Posterior cingulate gyrus (tissue), 11 donors: Measurements from ENCODE around the gene ANGEL1.

Experiments
- DNase-seq, 10 donors: peaks; one replicate each; pipeline versions ENCODE4 v3.0.0 to v3.0.0-alpha.2; 2020 to 2021; ENCODE audit warnings: mixed read lengths in 3 of 10
- intact Hi-C: fragments of 100-400 bp; cut with DNase I; formaldehyde crosslinking; loops from one replicate; pipeline ENCODE4 v1.15.1; 2023

Gene ANGEL1

DNA sequence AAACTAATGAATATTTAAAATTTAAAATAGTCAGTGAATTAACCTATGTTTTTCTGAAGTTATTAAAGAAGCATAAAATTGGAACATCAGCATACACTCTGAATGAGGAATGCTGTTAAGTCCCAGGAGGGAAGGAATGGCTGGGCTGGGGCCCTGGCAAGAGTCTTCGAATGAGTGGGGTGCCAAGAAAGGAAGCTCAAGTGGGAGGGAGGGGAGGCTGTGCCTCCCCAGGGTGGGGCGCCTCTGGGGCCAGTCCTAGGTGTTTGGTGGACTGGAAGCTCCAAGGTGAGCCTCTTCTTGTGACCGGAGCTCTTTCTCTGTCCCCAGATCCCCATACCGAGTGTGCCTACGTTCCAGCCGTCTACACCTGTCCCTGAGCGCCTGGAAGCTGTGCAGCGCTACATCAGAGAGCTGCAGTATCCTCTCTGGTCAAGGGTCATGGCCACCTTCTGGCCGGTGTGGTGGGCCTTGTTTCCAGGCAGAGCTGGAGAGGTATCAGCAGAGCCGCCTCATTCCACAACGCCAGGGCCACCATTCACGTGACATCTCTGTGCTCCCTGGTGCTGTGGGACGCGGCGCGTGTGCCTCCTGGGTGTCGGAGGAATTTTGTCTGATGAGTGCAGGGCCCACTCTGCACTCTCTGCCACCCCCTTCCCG, 42.9 kb downstream of the ANGEL1 start:
- intact Hi-C loops, result no loop called here
- peak in 1 of 10 donors; percentile 57 for DNase-seq

DNA sequence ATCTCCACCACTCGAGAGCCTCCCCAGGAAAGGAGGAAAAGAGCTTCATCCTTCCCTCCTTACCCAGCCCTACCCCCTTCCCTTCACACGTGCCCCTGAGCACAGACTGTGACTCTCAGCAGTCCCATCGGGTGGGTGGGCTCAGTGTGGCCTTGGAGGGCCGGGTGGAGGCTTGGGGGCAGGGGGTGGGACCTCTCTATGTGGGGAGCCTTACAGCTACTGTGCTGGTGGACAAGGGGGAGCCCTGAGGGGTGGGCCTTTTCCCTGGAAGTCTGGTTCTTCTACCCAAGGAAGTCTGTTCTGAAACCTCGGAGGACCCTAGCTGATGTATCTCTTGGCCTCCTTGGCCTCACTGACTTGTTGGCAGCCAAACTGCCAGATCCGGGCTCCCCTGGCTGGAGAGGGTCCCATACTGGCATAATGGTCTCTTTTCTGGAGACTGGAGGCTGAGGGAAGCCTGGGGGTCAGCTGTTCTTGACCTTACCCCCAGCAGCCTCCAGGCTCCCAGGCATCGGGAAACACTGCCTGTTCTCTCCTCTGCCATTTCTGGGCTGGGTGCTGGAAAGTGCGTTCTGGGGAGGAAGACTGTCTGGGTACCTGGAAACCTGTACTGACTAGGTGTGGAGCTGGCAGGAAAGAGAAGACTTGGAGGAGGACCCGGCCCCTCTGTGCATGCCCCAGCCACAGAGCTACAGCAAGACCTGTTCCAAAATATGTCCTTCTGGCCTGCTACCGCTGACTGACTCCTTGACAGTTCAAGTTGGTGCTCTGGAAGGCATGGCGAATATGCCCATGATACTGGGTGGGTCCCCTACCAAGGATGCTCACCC, 43.8 kb downstream of the ANGEL1 start:
- peak in 1 of 10 donors; percentile 74 for DNase-seq
- intact Hi-C loops, result no loop called here

DNA sequence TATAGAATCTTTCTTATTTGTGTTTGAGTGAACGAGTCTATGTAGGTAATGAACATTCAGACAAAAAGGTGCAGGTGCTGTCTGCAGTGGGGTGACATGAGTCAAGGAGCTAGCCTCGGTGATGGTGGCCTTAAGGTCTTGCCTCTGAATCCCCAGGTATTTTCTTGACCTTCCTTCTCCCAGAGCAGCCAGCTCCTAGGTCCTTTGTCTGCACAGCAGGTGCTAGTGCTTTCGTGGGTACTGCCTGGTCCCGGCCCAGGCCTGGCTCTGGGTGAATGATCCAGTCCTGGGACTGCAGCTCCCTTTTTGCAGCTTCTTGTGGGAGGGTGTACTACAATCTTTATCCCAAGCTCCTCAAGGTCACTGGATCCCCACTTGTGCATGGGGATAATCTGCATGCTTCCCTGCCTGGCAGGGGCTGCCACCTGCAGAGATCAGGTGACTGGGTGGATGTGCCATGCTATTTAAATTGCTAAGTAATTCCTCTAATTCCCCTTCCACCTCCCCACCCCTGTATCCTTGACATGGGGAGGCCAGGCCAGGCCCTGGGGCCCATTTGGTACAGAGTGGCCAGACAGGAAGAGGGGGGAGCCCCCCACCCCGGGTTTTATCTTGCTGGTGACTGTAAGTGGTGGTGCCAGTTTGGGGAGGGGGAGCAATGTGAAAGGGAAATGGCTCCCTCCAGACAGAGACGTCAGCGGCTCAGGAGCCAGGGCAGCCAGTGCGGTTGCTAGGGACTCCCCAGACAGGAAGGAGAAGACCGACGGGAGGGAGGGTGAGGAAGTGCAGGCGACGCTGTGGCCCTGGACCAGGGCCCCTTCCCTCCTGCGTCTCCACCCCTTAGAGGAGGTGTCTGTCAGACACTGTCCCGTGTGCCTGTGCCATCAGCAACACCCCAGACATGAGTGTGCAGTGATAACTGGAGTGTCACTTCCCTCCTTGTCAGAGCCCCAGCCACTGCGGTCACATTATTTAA, 44.7 kb downstream of the ANGEL1 start:
- DNase-seq, result peak in 4 of 10 donors; percentile 36 to 90 (median 82)
- intact Hi-C loops, result no loop called here

DNA sequence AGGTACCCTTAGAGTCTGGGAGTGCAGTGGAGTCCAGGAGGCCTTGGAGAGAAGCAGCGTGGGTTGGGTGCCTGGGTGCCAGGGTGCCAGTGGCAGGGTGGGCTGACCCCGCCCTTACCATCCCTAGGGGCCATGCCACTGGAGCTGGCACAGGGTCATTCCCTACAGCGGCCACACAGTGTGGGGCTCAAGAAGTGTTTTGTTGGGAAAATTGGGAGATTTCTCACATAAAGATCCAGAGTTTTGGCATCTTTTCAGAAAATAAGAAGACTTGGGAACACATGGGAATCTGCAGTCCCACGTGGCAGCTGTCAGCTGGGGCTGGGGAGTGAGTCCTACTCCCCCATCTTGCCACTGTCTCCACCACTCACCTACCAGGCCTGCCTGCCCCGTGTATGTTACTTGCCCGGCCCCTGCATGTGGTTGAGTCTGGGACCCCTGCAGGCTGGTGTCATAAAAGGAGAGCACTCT, 47.2 kb downstream of the ANGEL1 start:
- peak in 2 of 10 donors; percentile 75 for DNase-seq
- intact Hi-C loops, result loop anchor here (1.0 kb wide), 1 partner anchor 47 kb away; the partner anchor contains the start of gene ANGEL1

DNA sequence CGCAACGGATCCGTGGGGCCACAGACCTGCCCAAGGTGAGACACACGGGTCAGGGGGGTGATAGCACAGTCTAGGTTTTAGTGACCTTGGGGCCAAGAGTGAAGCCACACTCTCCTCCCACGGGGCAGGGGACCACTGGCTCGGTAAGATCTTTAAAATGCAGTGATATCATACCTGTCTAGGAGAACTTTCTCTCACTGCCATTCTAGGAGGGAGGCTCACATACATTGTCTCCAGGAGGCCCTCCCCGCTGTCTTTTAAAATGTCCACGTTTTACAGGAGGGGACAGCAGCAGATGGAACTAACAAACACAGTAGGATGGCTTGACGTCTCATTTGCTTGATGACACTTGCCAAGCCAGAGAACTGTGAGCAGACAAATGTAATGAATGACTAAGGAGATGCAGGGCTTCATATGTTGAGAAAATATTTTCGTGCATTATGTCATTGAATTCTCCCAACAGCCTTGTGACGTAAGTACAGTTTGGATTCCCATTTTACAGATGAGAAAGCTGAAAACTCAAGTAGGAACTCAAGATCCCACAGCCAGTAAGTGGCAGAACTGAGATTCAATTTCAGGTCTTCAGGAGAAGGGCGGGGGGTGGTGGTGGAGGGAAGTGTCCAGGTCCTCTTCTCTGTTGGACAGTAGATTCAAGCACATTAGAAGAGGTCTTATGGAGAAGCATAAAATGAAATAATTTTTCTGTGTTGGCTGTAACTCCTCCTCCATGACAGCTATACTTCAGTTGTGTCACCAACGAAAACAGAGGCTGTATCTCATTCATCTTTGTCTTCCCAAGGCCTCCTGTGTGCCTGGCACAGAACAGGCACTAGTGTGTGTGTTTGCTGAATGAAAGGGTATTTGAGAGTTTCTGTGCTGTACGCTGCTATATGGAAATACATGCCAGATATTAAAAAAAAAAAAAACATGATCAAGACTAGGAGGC, 49.3 kb downstream of the ANGEL1 start:
- peak in 2 of 10 donors; percentile 22 to 89 for DNase-seq
- intact Hi-C loops, result no loop called here

DNA sequence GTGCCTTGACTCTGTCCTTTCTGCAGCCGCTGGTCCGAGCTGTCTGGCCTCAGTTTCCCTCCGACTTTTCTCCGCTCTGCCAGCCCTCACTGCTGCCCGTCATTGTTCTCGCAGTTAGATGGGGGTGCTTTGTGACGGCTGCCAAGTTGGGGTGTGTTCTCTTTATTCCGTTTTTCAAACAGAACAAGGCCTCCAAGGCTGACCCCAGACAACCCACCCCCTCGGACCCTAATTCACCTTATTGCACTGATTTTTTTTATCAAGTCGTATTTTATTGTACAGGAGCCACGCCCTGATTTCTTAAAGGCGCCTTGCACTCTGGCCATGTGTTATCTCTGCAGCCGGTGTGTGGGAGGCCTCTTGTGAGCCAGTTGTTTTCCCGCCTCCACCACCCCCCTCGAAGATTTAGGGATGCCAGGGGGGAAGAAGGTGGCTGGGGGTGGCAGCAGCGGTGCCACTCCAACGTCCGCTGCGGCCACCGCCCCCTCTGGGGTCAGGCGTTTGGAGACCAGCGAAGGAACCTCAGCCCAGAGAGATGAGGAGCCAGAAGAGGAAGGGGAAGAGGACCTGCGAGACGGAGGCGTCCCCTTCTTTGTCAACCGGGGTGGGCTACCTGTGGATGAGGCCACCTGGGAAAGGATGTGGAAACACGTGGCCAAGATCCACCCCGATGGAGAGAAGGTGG, 50.1 kb downstream of the ANGEL1 start:
- peak in 3 of 10 donors; percentile 25 to 85 (median 73) for DNase-seq
- intact Hi-C loops, result no loop called here

DNA sequence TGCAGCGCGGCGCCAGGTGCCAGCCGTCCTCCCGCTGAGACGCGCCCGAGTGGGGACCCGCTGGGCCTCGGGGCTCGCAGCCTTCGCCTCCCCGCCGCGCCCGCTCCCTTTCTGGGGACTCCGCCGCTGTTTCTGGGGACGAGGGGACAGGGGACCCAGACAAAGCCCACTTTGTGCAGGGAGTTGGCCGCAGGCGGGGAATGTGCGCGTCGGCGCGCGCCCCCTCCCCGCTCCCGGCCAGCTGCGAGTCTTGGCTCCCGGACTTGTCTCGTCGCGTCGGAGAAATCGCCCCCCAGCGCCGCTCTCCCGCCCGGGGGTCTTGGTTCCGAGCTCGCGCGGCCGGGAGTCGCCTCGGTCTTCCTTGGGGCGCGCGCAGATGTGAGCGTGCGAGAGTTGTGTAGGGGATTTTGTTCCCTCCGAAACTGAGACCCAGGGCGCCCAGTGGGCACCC, 50.7 kb downstream of the ANGEL1 start:
- intact Hi-C loops, result loop anchor here (2.0 kb wide), 1 partner anchor 51 kb away; no protein-coding TSS in a partner anchor
- peak in 5 of 10 donors; percentile 45 to 90 (median 58) for DNase-seq

DNA sequence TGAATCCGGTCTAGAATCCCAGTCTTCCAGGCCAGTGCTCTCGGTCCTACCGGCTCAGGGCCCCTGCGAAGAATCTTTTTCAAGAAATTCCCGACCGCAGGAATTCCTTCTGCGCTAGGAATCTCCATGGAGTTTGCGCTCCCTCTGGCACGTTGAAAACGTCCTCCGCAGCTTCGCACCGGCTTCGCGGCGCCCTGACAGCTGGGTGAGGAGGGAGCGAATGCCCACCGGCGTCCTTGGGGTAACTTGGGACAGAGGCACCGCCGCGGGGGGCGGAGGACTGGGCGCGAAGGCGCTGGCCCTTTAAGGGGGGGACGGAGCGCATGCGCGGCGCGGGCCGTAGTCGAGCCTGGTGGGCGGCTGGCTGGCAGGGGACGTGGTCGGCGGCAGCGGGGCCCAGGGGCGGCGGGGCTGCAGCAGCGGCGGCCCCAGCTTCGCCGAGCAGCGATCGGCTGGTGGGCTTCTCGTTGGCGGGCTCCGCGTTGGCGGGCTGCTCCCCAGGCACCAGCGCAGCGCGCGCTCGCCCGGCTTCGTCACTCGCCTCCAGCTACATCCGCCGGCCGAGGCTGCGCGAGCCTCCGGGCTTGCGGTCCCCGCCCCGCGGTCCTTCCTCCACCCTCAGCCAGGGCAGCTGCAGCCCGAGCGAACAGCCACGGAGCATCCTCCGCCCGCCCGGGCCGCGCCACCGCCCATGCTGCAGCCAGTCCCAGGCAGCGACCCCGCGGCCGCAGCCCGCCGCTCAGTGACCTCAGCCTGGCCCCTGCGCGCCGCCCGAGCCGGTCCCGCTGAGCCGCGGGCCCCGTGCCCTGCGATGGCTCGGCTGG, 51.3 kb downstream of the ANGEL1 start, which contains the start of gene VASH1:
Gene VASH1 (plus strand): TSS at position 333 of the 824 bp plus-strand sequence. CDS start 1,354 bp downstream, outside the sequence.
- peak; percentile 66 to 97 (median 78) for DNase-seq
- intact Hi-C loops, result loop anchor here (2.0 kb wide), 1 partner anchor 51 kb away; no protein-coding TSS in a partner anchor

DNA sequence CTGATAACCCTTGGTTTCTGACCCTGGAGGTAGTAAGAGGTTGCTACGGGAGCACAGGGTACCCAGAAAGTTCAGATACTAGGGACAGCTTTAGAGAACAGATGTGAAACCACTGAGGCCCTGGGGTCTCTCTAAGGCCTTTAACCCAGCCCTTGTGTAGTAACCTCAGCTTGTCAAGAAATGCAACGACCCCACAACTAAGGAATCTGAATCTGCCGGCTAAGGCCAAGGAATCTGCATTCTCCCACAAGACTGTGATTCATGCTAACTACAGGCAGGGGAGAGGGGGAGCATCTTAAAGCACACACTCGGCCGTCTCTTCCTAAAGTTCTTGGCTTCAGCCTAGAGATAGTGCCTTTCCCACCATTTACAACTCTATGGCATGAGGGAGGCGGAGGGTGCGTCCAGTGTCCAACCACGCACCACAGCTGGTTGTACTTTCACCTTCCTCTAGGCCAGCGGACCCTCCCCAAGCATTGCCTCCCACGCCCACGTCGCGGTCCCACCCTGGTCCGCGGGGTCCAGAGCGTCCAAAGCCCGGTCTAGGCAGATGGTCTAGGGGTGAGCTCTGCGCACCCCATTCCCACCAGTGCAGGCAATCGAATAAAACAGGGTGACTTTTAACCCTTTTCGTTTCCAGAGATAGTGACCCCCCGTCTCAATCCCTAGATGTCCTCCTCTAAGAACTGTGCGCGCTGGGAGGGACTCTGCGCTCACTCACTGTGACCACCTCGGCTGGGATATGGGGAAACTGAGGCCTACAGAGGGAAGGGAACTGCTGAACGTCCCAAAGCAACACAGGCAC, 52.1 kb downstream of the ANGEL1 start:
- peak in 3 of 10 donors; percentile 14 to 73 (median 64) for DNase-seq
- intact Hi-C loops, result loop anchor here (2.0 kb wide), 1 partner anchor 50 kb away; no protein-coding TSS in a partner anchor

DNA sequence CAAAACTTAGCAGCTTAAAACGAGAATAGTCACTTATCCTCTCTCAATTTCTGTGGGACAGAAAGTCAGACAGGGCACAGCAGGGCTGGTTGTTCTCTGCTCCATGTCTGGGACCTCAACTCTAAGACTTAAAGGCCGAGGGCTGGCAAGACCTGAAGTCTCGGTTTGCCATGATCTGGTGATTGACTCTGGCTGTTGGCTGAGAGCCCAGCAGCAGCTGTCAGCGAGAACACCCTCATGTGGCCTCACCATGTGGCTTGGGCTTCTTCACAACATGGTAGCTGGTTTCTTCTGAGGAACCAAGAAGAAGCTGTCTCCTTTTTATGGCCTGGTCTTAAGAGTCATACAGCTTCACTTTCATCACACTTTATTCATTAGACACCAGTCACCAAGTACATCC, 53.1 kb downstream of the ANGEL1 start:
- intact Hi-C loops, result no loop called here
- DNase-seq, result peak in 3 of 10 donors; percentile 15 to 57 (median 33)

DNA sequence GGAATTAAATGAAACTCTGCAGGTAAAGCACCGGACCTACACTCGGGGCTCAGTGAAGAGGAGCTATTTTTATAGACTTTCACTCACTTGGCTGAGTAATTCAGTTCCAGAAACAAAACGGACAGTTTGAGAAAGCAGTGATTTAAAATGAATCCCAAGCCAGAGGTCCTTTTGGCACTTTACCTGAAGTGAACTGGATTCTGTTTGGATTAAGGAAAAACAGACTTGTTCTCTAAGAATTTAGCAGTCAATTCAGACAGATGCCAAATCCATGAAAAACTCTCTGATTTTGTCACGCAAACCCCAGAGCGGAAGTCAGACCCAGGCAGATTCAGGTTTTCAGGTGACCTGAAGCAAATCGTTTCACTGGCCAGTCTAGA, 56.3 kb downstream of the ANGEL1 start:
- intact Hi-C loops, result no loop called here
- DNase-seq, result no peak

DNA sequence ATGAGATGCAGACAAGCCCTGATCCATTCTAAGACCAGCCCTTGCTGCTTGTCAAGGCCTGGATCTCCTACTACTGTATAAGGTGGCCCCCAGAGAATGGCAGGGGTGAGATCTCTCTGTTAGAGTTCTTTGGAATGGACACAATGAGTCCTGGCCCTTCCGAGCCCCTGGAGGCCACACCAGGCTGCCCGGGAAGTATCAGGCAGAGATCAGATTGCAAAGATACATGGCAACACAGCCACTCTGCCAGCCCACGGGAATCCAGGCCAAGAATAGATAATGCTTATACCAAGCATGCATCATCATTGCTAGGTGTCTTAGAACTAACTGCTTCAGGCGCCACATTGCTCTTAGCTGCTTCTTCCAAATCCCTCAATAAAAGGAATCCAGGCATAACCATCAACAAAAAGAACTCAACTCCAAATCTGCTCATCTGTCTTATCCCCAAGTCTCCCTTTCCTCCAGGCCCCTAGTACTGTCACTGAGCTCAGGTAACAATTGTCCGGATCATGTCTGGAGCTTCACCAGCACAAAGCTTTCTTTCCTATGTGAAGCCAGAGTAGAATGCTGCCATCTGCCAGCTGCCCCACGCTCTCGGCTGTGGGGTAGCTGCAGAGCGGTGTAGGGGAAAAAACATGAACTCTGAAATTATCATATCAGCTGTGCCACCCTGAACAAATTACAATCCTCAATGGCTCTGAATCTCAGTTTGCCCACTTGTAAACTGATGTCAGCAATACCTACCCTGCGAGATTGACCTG, 56.9 kb downstream of the ANGEL1 start:
- peak in 2 of 10 donors; percentile 74 to 81 for DNase-seq
- intact Hi-C loops, result no loop called here

DNA sequence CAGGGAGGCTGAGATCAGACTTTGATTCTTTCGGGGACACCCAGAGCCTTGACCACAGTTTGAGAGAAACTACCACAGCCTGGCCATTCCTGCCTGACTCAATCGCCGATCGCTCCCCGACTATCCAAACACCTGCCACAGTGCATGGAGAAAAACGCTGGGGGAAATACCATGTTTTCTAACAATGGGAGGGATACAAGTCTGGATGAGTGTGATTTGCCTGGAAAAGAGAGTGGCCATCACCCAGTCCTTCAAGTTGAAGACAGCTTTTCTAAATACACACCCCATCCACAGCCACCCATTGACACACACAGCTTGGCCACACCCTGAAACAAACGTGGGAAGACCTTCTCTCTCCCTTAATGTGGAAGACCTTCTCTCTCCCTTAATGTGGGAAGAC, 58.1 kb downstream of the ANGEL1 start:
- intact Hi-C loops, result no loop called here
- DNase-seq, result no peak

DNA sequence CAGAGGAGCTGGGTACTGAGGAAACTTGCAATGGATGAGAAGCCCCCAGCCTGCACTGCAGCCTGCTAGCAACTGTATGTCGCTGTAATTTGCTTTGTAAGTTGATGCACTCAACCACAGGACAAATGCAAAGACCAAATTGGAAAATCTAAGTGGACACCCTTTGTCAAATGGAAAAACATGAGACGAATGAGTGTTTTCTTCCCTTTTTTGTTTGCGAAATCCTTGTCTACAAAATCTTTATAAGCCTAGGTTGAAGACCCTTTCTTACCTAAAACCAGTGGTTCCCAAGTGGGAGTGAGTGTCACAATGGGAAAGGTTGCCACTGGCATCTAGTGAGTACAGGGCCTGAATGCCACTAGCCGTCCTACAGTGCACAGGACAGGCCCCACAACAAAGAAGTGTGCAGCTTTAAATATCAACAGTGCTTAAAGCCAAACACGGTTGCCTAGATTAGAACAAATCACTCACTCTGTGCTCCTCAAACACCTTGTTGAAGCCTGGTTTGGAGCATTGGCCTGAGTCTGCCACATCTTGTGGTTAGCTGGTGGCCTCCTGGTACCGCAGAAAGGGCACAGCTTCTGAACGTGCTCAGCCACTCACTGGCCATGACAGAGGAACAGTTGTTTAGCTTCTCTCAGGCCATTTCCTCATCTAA, 59.0 kb downstream of the ANGEL1 start:
- peak in 1 of 10 donors; percentile 58 for DNase-seq
- intact Hi-C loops, result no loop called here

DNA sequence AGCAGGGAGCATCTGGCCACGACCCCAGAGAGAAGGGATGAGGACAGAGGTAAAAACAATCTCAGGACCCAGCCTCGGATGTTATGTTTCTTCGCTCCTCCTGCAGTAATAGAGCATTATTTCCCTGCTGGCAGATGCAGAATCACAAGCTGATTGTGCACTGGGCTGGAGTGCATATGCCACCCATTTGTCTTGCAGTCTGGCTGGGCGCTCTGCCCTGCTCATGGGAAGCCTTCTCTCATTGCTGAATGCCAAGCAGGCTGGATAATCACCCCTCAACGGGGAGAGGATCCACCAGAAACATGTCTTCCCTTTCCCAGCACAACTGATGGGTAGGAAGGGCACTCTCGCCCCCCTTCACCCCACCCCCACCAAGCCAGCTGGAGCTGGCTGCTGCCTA, 59.9 kb downstream of the ANGEL1 start:
- peak in 8 of 10 donors; percentile 46 to 94 (median 69) for DNase-seq
- intact Hi-C loops, result no loop called here
